ENCODE measurements around the gene PFKFB2. TPM values are rescaled to one million over a fixed set of nuclear protein-coding genes. Genes with fewer than 3 reads are reported as not detected.

The PFKFB2 gene
- total and polyA plus RNA-seq, 2 donors (not counting 1 experiment from before 2014, with no cell fraction given), result 6.5 to 18.2 TPM

- no peaks in the 10 kb centered on the region for H3K9me3 ChIP-seq (ENCODE audit: control extremely low read depth in 1 of 3, control insufficient read depth in 2 of 3, insufficient read depth in 1 of 3, low read length in 2 of 3)
- Mint-ChIP-seq H3K4me3 (no peak overlapping the region), H3K27me3 (peaks cover 32% of the 10 kb centered on the region), H3K4me1 (no peaks in the 10 kb centered on the region), H3K9me3 (ENCODE audit: insufficient read depth) (no peaks in the 10 kb centered on the region), H3K27ac (no peak overlapping the region)
- H3K4me1 ChIP-seq (ENCODE audit: control insufficient read depth in 2 of 2, insufficient read depth in 2 of 2, low read length in 2 of 2), result no peaks in the 10 kb centered on the region
- H2AFZ ChIP-seq (ENCODE audit: insufficient read depth, low read depth, low read length, poor library complexity, severe bottlenecking), result no peak overlapping the region
- no peak overlapping the region for H3K9ac ChIP-seq (ENCODE audit: low read length)
- ChIA-PET CTCF (no interaction called here), POLR2A (no interaction called here)
- TF ChIP-seq EZH2 (IDR thresholded peaks at IDR 0.05; ENCODE audit: borderline replicate concordance, insufficient read depth, low read depth, low read length, poor library complexity, severe bottlenecking) (no peak), CTCF (IDR thresholded peaks at IDR 0.05) (no peak)
- 93% methylated on average over 8 of the region's 8 CpGs for WGBS (ENCODE audit: insufficient coverage)
- no peaks in the 10 kb centered on the region for H3K36me3 ChIP-seq (replicated peaks in 1 of 2; ENCODE audit: control extremely low read depth in 1 of 2, control insufficient read depth in 1 of 2, extremely low read depth in 1 of 2, insufficient read depth in 2 of 2, low read length in 1 of 2)
- H4K20me1 ChIP-seq (ENCODE audit: control insufficient read depth, insufficient read depth, low read length, poor library complexity, severe bottlenecking), result no peaks in the 10 kb centered on the region
- no peak for DNase-seq
- no peak overlapping the region for H3K27ac ChIP-seq (ENCODE audit: low read length in 2 of 2)
- no peak overlapping the region for H3K4me3 ChIP-seq (ENCODE audit: control extremely low read depth in 1 of 5, extremely low read depth in 1 of 5, insufficient read depth in 1 of 5, low read depth in 2 of 5, low read length in 4 of 5)
- H3K4me2 ChIP-seq (replicated peaks; ENCODE audit: low read depth, low read length, poor library complexity, severe bottlenecking), result no peak overlapping the region
- intact Hi-C loops (cut with micrococcal nuclease), result no loop called here
- ATAC-seq (ENCODE audit: low read depth), result no peak
- H3K79me2 ChIP-seq (ENCODE audit: control insufficient read depth, insufficient read depth, low read length), result no peaks in the 10 kb centered on the region
- H3K27me3 ChIP-seq (replicated peaks in 1 of 4; ENCODE audit: control extremely low read depth in 1 of 4, control insufficient read depth in 3 of 4, insufficient read depth in 4 of 4, low read length in 3 of 4), result peaks cover 0 to 15% (median 8%) of the 10 kb centered on the region in 4 experiments
These were observed 29.9 kb upstream of the PFKFB2 start for GRCh38 chr1:207022996-207023679.

Measured in B cell (primary cell).